Mucosa of rectum (tissue), 2 donors: ENCODE results near the gene ALCAM.

ENCODE experiments used
- H3K27ac ChIP-seq, 2 donors: one replicate each; pipeline ENCODE4 v1.7.0; 2013; ENCODE audit warnings: inconsistent platforms in 2 of 2, low read depth in 2 of 2, low read length in 2 of 2
- H3K27me3 ChIP-seq, 2 donors: one replicate each; pipeline ENCODE4 v1.7.0; 2013; ENCODE audit warnings: low read length in 2 of 2; ENCODE audit not compliant: control insufficient read depth in 2 of 2, insufficient read depth in 2 of 2
- H3K36me3 ChIP-seq, 2 donors: one replicate each; pipeline ENCODE4 v1.7.0; 2013; ENCODE audit warnings: low read length in 2 of 2; ENCODE audit not compliant: control insufficient read depth in 2 of 2, insufficient read depth in 2 of 2
- H3K4me1 ChIP-seq, 2 donors: one replicate each; pipeline ENCODE4 v1.7.0; 2013; ENCODE audit warnings: low read length in 2 of 2, mild to moderate bottlenecking in 1 of 2; ENCODE audit not compliant: control insufficient read depth in 2 of 2, insufficient read depth in 2 of 2
- H3K4me3 ChIP-seq, 2 donors: one replicate each; pipeline ENCODE4 v1.7.0; 2013; ENCODE audit warnings: low read length in 2 of 2
- H3K9ac ChIP-seq, 2 donors: one replicate each; pipeline ENCODE4 v1.7.0; 2013; ENCODE audit warnings: low read length in 2 of 2, low read depth in 1 of 2, mild to moderate bottlenecking in 1 of 2
- H3K9me3 ChIP-seq, 2 donors: one replicate each; pipeline ENCODE4 v1.7.0; 2013; ENCODE audit warnings: low read length in 2 of 2; ENCODE audit not compliant: control insufficient read depth in 2 of 2
- donor health status: healthy.
- donor health status: Normal muscosa, but diverticular disease.

The ALCAM gene

DNA sequence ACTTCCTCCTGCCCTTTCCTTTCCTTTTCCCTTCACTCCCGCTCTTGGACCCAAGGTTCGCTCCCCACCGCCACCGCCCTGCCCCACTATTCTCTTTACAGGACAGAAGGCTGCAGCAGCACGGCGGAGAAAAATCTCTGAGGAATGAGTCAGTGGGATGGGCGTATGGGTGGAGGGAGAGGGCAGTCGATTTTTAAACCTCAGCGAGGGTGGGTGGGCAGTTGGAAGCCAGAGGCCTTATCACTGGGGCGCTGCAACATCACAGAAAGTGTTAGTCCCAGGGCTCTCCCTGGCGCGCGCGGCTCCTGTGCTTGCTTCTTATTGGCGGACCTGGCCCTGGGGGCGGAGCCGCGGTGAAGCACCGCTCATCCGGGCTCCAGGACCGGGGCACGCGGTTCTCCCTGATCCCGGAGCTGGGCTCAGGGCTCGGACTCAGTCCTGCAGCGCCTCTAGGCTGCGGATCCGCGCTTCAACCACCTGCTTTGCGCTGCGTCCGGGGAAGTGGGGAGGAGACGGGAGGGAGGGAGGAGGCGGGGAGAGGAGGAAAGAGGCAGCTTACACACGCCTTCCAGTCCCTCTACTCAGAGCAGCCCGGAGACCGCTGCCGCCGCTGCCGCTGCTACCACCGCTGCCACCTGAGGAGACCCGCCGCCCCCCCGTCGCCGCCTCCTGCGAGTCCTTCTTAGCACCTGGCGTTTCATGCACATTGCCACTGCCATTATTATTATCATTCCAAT lies at the start of gene ALCAM:
Gene ALCAM (plus strand): TSS at position 584 of the 737 bp plus-strand sequence.
- peaks cover 22 to 25% of the 10 kb centered on the region in 2 donors for H3K4me1 ChIP-seq
- H3K9me3 ChIP-seq = no peaks in the 10 kb centered on the region
- H3K27me3 ChIP-seq = peaks cover 3 to 4% of the 10 kb centered on the region in 2 donors
- H3K4me3 ChIP-seq = peak within 1 kb of the TSS; percentile 91 to 95
- peak within 1 kb of the TSS; percentile 88 to 91 for H3K27ac ChIP-seq
- H3K9ac ChIP-seq = peak within 1 kb of the TSS; percentile 69 to 82
- no peaks in the 10 kb centered on the region for H3K36me3 ChIP-seq

GRCh38 chr3:105317841-105318240 lies 48.9 kb upstream of the ALCAM start:
- Histone ChIP-seq H3K9ac (no peak overlapping the region), H3K27me3 (no peaks in the 10 kb centered on the region), H3K9me3 (no peaks in the 10 kb centered on the region), H3K27ac (no peak overlapping the region), H3K36me3 (no peaks in the 10 kb centered on the region), H3K4me1 (no peaks in the 10 kb centered on the region), H3K4me3 (no peak overlapping the region)

DNA sequence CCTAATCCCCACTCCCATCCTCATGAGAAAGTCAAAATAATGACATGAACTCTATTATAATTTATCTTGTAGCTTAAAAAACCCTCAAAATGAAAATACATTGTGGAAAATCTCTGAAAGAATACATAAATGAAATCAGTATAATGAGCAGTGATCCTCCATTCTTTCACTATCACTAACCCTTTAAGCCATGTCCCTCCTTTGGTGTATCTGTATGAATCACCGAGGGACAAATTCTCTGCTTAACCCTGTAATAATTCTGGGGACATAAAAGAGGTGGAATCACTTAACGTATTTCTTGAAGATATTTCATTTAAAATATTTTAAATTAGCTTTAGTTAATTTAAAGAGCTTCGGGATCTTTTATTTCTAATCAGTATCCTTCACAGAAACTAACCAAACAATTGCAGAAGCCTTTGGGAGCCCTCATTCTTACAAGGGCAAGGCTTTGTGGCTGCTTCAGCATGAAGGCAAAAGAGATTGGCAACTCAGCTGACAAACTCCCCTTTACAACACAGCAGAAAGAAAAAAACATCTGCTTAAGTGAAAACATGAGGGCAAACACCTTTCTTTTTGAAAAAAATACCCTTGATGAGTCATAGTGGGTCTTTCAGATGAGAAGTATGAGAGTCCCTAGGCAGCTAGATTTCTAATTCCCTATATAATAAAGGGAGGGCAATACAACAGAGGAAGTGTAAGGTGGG lies 44.0 kb upstream of the ALCAM start:
- Histone ChIP-seq H3K4me1 (no peaks in the 10 kb centered on the region), H3K36me3 (no peaks in the 10 kb centered on the region), H3K4me3 (no peak overlapping the region), H3K27ac (no peak overlapping the region), H3K27me3 (no peaks in the 10 kb centered on the region), H3K9me3 (no peaks in the 10 kb centered on the region), H3K9ac (no peak overlapping the region)

DNA sequence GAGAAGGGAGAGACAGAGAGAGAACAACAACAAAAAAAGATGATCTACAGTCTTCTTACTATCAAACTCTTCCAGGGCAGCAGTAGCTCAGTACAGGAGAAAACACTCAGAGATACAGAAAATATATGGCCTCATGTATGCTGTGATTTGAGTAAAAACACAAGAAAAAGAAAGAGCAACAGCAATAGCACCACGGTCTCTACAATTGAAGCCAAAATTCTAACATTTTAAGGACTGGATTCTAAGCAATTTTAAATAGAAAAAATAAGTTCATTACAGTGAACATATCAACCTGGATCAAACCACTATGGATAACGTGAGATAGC lies 43.5 kb upstream of the ALCAM start:
- H3K9me3 ChIP-seq = no peaks in the 10 kb centered on the region
- no peak overlapping the region for H3K9ac ChIP-seq
- H3K36me3 ChIP-seq = no peaks in the 10 kb centered on the region
- H3K4me1 ChIP-seq = no peaks in the 10 kb centered on the region
- no peak overlapping the region for H3K27ac ChIP-seq
- H3K4me3 ChIP-seq = no peak overlapping the region
- no peaks in the 10 kb centered on the region for H3K27me3 ChIP-seq

DNA sequence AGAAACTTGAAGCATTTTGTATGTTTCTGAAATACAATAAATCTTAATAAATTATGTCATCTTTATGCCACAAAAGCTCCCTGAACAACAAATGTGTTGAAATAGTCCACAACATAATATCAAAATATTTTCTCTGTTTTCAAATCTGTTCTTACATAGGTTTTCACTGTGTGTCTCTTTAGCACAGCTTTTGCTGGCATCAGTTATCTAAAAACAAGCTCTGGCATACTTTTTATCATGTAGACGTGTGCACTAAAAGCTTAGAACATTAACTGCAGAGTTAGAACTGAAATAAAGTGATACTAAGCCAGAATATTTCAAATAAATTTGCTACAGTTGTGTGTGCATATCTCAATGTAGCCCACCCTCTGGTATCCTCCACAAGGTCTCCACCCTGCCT lies 41.8 kb upstream of the ALCAM start:
- Histone ChIP-seq H3K9me3 (no peaks in the 10 kb centered on the region), H3K4me3 (no peak overlapping the region), H3K9ac (no peak overlapping the region), H3K27me3 (no peaks in the 10 kb centered on the region), H3K27ac (no peak overlapping the region), H3K4me1 (no peaks in the 10 kb centered on the region), H3K36me3 (no peaks in the 10 kb centered on the region)

DNA sequence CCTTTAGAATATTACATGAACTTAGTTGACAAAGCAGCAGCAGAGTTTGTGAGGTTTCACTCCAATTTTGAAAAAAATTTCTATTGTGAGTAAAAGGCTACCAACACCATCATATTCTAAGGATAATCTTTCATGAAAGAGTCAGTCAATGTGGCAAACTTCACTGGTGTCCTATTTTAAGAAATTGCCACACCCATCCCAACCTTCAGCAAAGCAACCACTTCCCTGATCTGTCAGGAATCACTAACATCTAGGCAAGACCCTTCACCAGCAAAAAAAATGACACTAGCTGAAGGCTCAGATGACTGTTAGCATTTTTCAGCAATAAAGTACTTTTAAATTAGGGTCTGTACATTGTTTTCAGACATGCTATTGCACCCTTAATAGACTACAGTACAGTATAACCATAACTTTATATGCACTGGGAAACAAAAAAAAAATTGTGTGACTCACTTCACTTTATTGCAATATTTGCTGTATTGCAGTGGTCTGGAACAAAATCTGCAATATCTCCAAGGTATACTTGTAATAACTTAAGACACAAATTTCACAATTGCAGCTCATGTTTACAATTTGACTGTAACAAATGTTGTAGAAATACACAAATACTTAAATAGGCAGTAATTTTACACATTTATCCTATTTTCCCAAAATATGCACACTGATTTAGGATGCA lies 38.9 kb upstream of the ALCAM start:
- Histone ChIP-seq H3K27me3 (no peaks in the 10 kb centered on the region), H3K9me3 (no peaks in the 10 kb centered on the region), H3K4me1 (no peaks in the 10 kb centered on the region), H3K4me3 (no peak overlapping the region), H3K9ac (no peak overlapping the region), H3K27ac (no peak overlapping the region), H3K36me3 (no peaks in the 10 kb centered on the region)

DNA sequence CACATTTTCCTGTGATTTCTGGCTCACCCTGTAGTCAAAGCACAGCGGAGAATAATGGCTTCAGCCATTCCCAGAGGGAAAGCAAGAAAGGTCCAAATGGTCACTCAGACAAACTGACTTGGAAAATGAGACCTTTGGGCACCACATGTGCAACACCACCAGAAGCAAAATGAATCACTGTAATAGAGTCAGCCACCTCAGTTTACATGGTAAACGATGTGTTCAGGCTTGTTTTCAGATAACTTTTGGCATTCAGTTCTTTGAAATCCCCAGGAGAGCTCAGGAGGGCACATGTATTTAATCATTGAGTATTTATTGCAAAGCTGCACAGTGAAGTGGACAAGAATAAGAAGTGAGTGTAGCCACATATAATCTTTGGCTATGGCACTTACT lies 38.4 kb upstream of the ALCAM start:
- Histone ChIP-seq H3K27me3 (no peaks in the 10 kb centered on the region), H3K36me3 (no peaks in the 10 kb centered on the region), H3K9me3 (no peaks in the 10 kb centered on the region), H3K9ac (no peak overlapping the region), H3K4me1 (no peaks in the 10 kb centered on the region), H3K4me3 (no peak overlapping the region), H3K27ac (no peak overlapping the region)

- Histone ChIP-seq H3K4me1 (no peaks in the 10 kb centered on the region), H3K27me3 (no peaks in the 10 kb centered on the region), H3K36me3 (no peaks in the 10 kb centered on the region), H3K9ac (no peak overlapping the region), H3K27ac (no peak overlapping the region), H3K9me3 (no peaks in the 10 kb centered on the region), H3K4me3 (no peak overlapping the region)
These were observed 33.7 kb upstream of the ALCAM start for GRCh38 chr3:105332961-105333360.

- H3K27ac ChIP-seq = no peak overlapping the region
- H3K4me3 ChIP-seq = no peak overlapping the region
- H3K9ac ChIP-seq = no peak overlapping the region
- no peaks in the 10 kb centered on the region for H3K36me3 ChIP-seq
- H3K9me3 ChIP-seq = no peaks in the 10 kb centered on the region
- H3K27me3 ChIP-seq = no peaks in the 10 kb centered on the region
- no peaks in the 10 kb centered on the region for H3K4me1 ChIP-seq
These were observed 32.4 kb upstream of the ALCAM start for GRCh38 chr3:105334138-105334882.

DNA sequence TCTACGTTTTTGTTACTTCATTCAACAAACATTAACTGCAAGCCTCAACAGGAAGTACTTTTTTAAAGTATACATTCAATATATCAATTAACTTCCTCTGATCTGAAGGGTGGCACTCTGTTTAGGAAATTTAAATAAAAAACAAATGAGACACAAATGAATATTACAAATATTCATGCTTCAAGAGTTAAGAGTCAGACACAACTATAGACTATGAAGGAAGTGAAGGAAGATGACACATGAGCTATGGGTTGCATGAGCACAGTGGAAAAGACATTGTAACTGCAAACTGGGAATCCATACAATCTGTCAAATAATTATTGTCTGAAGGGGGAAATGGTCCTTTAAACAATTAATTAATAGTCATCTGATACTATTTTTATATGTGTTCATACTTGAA lies 26.8 kb upstream of the ALCAM start:
- Histone ChIP-seq H3K27ac (no peak overlapping the region), H3K36me3 (no peaks in the 10 kb centered on the region), H3K4me3 (no peak overlapping the region), H3K4me1 (no peaks in the 10 kb centered on the region), H3K9ac (no peak overlapping the region), H3K9me3 (no peaks in the 10 kb centered on the region), H3K27me3 (no peaks in the 10 kb centered on the region)
